EL (cell line): ENCODE measurements around the gene CTSH.
A peak's percentile ranks its signal among the peaks of the same experiment; 100 is the strongest.

Source experiments
- DNase-seq: peaks from one replicate; pipeline ENCODE4 v3.0.0-alpha.2; 2016

The CTSH gene

GRCh38 chr15:78944669-78945407 is at the start of gene CTSH:
TSS of gene CTSH (minus strand) at chr15:78945046. CDS start at chr15:78944981, 65 bp downstream.
- DNase-seq = peak; percentile 60

GRCh38 chr15:78993931-78994530 is 49.2 kb upstream of the CTSH start:
- DNase-seq = no peak

GRCh38 chr15:78993257-78993930 is 48.5 kb upstream of the CTSH start:
- no peak for DNase-seq

GRCh38 chr15:78992416-78993256 is 47.8 kb upstream of the CTSH start:
- no peak for DNase-seq

- DNase-seq = no peak
Observed at GRCh38 chr15:78991879-78992278, 47.0 kb upstream of the CTSH start.

GRCh38 chr15:78991476-78991875 is 46.6 kb upstream of the CTSH start:
- DNase-seq = peak; percentile 75

GRCh38 chr15:78990278-78990677 is 45.4 kb upstream of the CTSH start:
- DNase-seq = no peak

GRCh38 chr15:78989701-78990240 is 44.9 kb upstream of the CTSH start:
- DNase-seq = no peak

GRCh38 chr15:78988361-78988911 is 43.6 kb upstream of the CTSH start:
- peak; percentile 99 for DNase-seq

- DNase-seq = no peak
Observed at GRCh38 chr15:78987556-78988360, 42.9 kb upstream of the CTSH start.

GRCh38 chr15:78985859-78986475 is 41.1 kb upstream of the CTSH start:
- DNase-seq = no peak

- DNase-seq = no peak
Observed at GRCh38 chr15:78984041-78984440, 39.2 kb upstream of the CTSH start.

GRCh38 chr15:78983146-78983918 is 38.5 kb upstream of the CTSH start:
- DNase-seq = no peak

- DNase-seq = no peak
Observed at GRCh38 chr15:78982736-78983135, 37.9 kb upstream of the CTSH start.

GRCh38 chr15:78981532-78982313 is 36.9 kb upstream of the CTSH start:
- no peak for DNase-seq

- DNase-seq = peak; percentile 75
Observed at GRCh38 chr15:78979456-78980320, 34.8 kb upstream of the CTSH start.

GRCh38 chr15:78978601-78979179 is 33.8 kb upstream of the CTSH start:
- DNase-seq = no peak
